ENCODE data around the gene MAPK8IP2.

GRCh38 chr22:50553310-50553709 is 47.3 kb upstream of the MAPK8IP2 start:
- no peak for TF ChIP-seq CTCF (IDR thresholded peaks at IDR 0.05)
- no peak for TF ChIP-seq POLR2A (IDR thresholded peaks at IDR 0.05)
- TF ChIP-seq EP300 (IDR thresholded peaks at IDR 0.05) = no peak
